Forelimb muscle (tissue), 1 donor: ENCODE results near the gene PLK5. TPM values are rescaled to one million over a fixed set of nuclear protein-coding genes. Genes with fewer than 3 reads are reported as not detected.
"Not testable (repeated sequence)": the region's sequence is repeated elsewhere in the genome, so short reads cannot be mapped to it uniquely, and the experiment has no call there.

Experiments used
- DNase-seq: peaks from one replicate; pipeline ENCODE4 v3.0.0-alpha.2; 2013; ENCODE audit warnings: low read depth
- polyA plus RNA-seq: library from polyadenylated mRNA; unstranded; fragments of 120-200 nt; gene quantifications from one replicate; pipeline ENCODE4 v1.2.1, GENCODE V29; 2013; ENCODE audit not compliant: insufficient read length

PLK5 gene
- polyA plus RNA-seq, 1 donor: 0.20 TPM

DNA sequence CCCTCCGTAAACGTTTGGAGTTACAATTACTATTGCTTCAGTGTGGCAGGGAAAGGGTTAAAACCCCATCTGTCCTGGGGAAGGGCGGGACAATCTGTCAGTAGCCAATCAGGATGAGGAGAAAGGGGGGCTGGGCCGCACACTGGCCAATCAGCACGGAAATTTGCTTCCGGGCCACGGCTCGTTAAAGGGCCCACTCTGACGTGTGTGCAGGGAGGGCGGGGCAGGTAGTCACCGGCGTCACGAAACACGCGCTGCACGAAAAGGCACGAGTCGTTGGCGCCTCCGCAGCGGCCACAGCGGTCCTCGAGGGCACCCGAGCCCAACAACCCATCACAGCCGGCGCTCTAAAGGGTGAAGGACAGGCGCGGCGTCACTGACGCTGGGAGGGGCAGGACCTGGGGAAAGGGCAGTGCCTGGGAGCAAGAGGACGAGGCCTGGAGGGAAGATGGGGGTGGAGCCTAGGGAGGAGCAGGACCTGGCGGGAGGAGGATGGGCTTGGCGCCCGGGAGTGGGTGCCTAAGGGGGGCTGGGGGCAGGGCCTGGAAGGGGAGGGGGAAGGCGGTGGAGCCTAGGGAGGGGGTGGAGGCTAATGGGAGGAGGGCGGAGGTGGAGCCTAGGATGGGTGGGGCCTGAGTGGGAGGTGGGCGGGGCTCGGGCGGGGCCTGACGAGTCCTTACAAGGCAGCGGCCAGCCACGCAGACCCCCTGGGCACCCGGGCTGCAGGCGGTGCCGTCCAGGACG lies 15.9 kb upstream of the PLK5 start:
- peak; percentile 86 for DNase-seq

- no peak for DNase-seq
These were observed 15.4 kb upstream of the PLK5 start for GRCh38 chr19:1508507-1508856.

GRCh38 chr19:1509602-1510441 lies 14.1 kb upstream of the PLK5 start:
- no peak for DNase-seq

DNA sequence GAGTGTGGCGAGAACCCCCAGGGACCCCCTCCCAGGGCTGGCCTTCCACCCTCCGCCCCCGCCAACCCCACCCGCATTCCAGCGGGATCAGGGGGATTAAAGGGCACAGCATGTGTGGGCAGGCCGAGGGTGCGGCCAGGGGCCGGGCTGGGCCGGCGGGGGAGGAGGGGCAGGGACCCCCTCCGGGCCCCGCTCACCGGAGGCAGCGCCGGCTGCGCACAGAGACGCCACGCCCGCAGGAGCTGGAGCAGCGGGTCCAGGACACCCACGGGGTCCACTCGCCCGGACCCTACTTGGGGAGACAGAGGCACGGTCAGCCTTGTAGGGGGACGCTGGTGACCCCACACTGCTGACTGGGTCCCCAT lies 13.5 kb upstream of the PLK5 start:
- DNase-seq: no peak

- no peak for DNase-seq
These were observed 13.1 kb upstream of the PLK5 start for GRCh38 chr19:1510807-1511206.

DNA sequence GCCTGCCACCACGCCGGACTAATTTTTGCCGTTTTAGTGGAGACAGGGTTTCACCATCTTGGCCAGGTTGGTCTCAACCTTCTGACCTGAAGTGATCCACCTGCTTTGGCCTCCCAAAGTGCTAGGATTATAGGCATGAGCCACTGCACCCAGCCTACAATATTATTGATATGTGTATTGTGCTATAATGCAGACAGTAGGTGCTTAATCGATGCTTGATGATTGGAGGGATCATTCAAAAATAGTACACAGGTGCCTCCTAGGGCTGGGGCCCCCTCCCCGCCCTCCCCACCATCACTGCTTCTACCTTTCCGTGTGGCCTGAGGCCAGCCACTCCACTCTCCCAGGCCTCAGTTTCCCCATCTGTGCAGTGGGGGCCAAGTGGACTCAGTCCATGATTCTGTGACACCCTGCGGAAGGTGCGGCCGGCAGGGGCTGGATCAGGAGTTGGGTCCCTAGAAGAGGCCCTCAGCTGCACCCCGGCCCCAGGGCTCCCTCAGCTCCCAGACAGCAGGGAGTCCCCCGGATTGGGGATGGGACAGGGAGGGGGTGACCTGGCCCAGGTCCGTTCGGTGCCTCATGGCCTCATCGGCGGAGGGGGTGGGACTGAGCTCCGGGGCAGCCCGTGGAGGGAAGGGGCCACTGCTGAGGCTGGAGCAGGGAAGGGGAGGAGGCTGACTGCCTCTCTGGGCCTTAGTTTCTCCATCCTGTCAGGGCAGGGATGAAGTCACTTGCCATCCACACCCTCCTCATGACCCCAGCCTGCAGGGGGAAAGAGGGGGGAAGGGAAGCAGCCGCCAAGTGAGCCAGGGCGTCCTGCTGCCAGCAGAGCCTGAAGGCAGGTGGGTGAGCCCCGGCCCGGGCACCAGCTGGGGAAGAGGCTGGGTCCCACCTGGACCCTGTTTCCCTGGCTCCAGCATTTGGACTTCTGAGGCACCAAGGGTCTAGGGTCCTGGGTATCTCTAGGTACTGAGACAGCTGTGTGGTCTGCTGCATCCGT lies 12.3 kb upstream of the PLK5 start:
- DNase-seq: no peak

DNA sequence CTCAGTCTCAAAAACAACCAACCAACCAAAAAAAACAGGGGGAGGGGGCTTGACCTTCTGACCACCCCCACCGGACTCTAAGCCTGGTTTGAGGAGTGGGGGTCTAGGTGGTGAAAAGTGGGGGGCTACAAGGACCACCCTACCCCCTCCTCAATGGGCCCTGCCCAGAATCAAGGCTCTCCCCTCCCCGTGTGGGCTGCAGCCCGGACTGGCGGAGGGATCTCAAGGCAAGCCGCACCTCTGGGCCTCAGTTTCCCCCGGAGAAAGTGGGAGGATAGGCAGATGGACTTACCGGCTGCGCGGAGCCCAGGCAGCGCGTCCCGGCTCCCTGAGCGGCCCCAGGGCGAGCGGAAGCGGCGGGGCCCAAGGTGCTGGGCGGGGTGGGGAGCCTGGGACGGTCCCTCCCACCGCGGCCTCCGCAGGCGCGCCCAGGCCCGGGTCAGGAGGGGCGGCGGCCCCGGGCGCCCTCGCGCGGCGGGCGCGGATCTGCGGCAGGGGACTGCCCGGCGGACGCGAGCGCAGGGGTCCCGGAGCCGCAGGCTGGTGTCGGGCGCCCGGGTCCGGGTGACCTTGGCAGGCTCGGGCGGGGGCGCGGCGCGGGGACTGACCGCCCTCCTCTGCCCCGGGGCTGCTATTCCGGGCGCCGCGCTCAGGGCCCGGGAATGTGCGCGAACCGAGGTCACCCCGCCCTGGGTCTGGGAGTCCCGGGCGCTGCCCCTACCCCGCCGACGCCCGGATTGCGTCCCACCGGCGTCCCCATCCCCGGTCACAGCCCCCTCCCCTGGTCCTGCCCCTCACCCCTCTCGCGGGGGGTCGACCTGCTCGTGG lies 11.0 kb upstream of the PLK5 start, which contains the start of gene ADAMTSL5:
ADAMTSL5 (minus strand) TSS at position 349 of the 828 bp plus-strand sequence. CDS start 2,076 bp downstream, outside the sequence.
- DNase-seq: no peak

GRCh38 chr19:1513499-1514294 lies 10.2 kb upstream of the PLK5 start:
- no peak for DNase-seq

DNA sequence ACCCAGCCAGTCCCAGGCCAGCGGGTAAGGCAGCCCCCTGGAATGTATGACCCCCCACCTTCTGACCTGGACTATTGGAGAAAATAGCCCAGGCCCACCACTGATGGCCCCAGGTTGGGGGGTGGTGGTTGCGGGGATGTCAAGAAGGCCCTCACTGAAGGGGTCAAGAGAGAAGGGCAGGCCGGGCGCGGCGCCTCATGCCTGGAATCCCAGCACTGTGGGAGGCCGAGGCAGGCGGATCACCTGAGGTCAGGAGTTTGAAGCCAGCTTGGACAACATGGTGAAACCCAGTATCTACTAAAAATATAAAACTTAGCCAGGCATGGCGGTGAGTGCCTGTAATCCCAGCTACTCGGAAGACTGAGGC lies 9.6 kb upstream of the PLK5 start:
- no peak for DNase-seq

DNA sequence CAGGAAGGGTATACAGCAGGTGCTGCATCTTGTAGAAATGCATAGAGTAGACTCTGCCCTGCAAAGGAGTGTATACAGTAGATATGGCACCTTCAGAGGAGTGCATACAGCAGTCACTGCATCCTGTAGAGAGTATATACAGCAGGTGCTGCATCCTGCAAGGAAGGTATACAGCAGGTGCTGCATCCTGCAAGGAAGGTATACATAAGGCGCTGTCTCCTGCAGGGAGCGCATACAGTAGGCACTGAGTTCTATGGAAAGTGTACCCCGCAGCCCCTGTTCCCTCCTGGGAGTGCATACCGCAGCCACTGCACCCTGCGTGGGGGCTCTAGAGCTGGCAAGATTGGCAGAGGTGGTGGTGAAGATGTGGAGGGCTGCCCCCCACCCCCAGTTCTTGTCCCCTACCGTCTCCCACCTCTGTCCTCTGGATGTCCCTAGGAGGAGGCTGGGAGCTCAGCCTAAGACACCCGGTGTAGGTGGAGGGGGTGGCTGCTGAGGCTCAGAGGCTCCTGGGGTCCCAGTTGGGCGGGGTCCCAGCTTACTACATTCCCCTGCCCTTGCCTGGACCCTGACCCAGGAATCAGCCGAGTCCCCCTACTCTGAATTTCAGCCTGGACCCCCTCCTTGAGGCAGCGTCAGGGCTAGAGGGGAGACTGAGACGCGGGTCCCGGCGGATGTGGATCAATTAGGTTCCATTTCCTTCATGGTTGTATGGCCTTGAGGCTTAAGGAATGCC lies 8.7 kb upstream of the PLK5 start:
- no peak for DNase-seq

DNA sequence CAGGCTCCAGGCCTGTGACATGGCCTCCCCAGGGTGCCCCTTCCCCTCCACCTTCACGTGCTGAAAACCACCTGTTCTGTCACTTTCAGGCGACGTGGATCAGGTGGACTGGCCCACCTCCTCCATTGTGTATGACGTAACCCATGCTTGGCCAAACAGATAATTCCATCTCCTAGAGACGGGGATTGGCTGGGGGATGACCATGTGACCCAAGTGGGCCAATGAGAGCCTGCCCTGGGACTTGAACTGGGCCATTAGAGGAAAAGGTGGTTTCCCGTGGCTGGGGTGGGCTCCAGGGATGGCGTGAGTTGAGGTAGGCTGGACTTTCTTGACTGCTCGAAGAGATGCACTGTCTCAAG lies 7.5 kb upstream of the PLK5 start:
- DNase-seq: no peak

GRCh38 chr19:1518471-1518870 lies 5.4 kb upstream of the PLK5 start:
- DNase-seq: no peak

GRCh38 chr19:1519802-1520201 lies 4.1 kb upstream of the PLK5 start:
- not testable (repeated sequence) for DNase-seq

GRCh38 chr19:1520203-1520780 lies 3.6 kb upstream of the PLK5 start:
- no peak for DNase-seq

DNA sequence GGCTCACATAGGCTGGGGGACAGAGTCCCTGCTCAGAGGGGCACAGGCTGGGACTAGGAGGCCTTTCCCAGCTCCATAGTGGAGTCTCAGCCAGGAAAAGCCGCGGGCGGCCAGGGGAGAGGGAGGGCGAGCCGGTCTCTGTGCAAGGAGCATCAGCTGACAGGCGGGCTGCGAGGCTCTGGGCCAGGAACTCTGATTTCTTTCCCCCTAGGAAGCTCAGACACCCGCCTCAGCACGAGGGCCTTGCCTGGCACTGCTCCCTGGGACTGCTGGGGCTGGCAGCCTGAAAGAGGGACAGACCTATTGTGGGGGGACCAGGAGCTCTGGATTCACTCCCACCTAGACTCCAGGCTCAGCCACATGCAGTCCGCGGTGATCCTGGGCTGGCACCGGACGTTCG lies 2.2 kb upstream of the PLK5 start:
- DNase-seq: no peak

GRCh38 chr19:1522061-1522460 lies 1.8 kb upstream of the PLK5 start:
- no peak for DNase-seq

DNA sequence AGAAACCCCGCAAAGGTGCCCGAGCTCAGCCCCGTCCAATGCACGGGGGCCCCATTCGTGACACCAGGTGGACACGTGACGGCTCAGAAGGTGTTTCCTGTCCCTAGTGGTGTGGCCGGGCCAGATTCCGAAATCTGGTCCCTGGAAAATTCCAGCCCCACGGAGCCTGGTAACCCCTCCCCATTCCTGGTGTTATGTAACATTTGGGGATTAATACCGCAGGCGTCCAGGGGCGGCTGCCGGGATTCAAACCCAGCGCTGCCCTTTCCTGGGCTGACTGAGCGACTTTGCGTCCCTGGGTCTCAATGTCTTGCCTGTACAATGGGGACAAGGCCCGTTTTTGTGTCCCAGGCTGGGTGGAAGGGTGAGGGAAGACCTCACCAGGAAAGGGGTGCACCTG lies 1.0 kb upstream of the PLK5 start:
- DNase-seq: no peak

GRCh38 chr19:1524287-1524971 lies 552 bp downstream of the PLK5 start:
- DNase-seq: no peak

GRCh38 chr19:1524972-1525325 lies 1.1 kb downstream of the PLK5 start:
- DNase-seq: no peak
